K562 (cell line): ENCODE results near the gene KLRD1. TPM values are rescaled to one million over a fixed set of nuclear protein-coding genes. Genes with fewer than 3 reads are reported as not detected.

Source experiments
- BMI1 ChIP-seq: fragments of 150-350 bp; IDR thresholded peaks from 2 replicates; pipeline ENCODE4 v1.6.1; 2014; ENCODE audit warnings: low read length
- FUS ChIP-seq: fragments of 200-400 bp; formaldehyde crosslinking; optimal IDR thresholded peaks from 2 replicates; pipeline ENCODE3; 2017; ENCODE audit warnings: low read depth, low read length
- NR4A1 ChIP-seq, 2 experiments: fragments of 250-450 bp in 1 of 2; fragments of 450-650 bp in 1 of 2; sonication (Bioruptor Pico) in 1 of 2; IDR thresholded peaks; 2 replicates each; pipeline versions ENCODE4 v1.4.0 to v1.6.1; 2016 to 2020; ENCODE audit warnings: mild to moderate bottlenecking in 2 of 2, missing compliant biosample characterization in 1 of 2, missing genetic modification characterization in 1 of 2, moderate library complexity in 1 of 2
- PHF8 ChIP-seq: fragments of 200-600 bp; sonication (generic); IDR thresholded peaks from 2 replicates; pipeline ENCODE4 v1.6.1; 2012; ENCODE audit warnings: mixed run types, mild to moderate bottlenecking, inconsistent platforms, low read length, moderate library complexity, borderline replicate concordance
- STAG1 ChIP-seq: sonication (generic); formaldehyde crosslinking; IDR thresholded peaks from 2 replicates; pipeline ENCODE4 v1.5.0; 2020; ENCODE audit warnings: missing genetic modification reagents, borderline replicate concordance
- polyA plus RNA-seq, 8 experiments: library from polyadenylated mRNA; depleted of rRNA in 4 of 8; stranded (reverse) in 5 of 8; unstranded in 3 of 8; fragments of >200 nt; fragmentation: Nextera tagmentation in 2 of 8; fragmentation: Illumina TruSeq in 1 of 8; extraction: Ambion mirVana in 2 of 8; extraction: Trizol in 1 of 8; gene quantifications; 2 replicates each; pipeline versions ENCODE4 v1.2.1 to v1.2.3, GENCODE V29; 2011 to 2014; ENCODE audit warnings: inconsistent platforms in 1 of 8, missing spikeins in 1 of 8
- total RNA-seq, 7 experiments: library from RNA; depleted of rRNA in 6 of 7; stranded (reverse); fragments of >200 nt in 6 of 7; fragmentation: Illumina TruSeq in 2 of 7; extraction: Trizol in 2 of 7; gene quantifications; 2 replicates each; pipeline versions ENCODE4 v1.2.1 to v1.2.3, GENCODE V29; 2011 to 2021; ENCODE audit warnings: low replicate concordance in 1 of 7
- TF ChIP-seq, protein P1 (sequence below): fragments of 450-650 bp; IDR thresholded peaks from 2 replicates; pipeline ENCODE4 v1.6.1; 2016; ENCODE audit warnings: low read depth, mild to moderate bottlenecking, moderate library complexity
- TF ChIP-seq, protein P2 (sequence below): fragments of 450-650 bp; IDR thresholded peaks from one replicate; pipeline ENCODE4 v1.6.1; 2018; ENCODE audit warnings: mild to moderate bottlenecking, moderate library complexity; ENCODE audit not compliant: partially characterized antibody
- TF ChIP-seq, protein P3 (sequence below): fragments of 450-650 bp; IDR thresholded peaks from 2 replicates; pipeline ENCODE4 v1.6.1; 2017; ENCODE audit warnings: mild to moderate bottlenecking, moderate library complexity

Gene KLRD1
- total and polyA plus RNA-seq, 9 of the 15 experiments (the other 6 are each of a cell fraction or from before 2014, with no cell fraction given) = not detected

DNA sequence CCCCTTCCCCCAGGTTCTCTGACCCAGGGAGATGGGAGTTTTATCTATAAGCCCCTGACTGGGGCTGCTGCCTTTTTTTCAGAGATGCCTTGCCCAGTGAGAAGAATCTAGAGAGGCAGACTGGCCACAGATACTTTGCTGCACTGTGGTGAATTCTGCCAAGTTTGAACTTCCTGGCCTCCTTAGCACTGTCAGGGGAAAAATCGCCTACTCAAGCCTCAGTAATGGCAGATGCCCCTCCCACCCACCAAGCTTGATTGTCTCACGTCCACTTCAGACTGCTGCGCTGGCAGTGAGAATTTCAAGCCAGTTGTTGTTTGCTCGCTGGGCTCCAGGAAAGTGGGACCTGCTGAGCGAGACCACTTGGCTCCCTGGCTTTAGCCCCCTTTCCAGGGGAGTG is 50.5 kb downstream of the KLRD1 start (continued):
- TF ChIP-seq, protein P1, sequence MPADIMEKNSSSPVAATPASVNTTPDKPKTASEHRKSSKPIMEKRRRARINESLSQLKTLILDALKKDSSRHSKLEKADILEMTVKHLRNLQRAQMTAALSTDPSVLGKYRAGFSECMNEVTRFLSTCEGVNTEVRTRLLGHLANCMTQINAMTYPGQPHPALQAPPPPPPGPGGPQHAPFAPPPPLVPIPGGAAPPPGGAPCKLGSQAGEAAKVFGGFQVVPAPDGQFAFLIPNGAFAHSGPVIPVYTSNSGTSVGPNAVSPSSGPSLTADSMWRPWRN = no peak
- TF ChIP-seq PHF8 = no peak
- TF ChIP-seq, protein P2, sequence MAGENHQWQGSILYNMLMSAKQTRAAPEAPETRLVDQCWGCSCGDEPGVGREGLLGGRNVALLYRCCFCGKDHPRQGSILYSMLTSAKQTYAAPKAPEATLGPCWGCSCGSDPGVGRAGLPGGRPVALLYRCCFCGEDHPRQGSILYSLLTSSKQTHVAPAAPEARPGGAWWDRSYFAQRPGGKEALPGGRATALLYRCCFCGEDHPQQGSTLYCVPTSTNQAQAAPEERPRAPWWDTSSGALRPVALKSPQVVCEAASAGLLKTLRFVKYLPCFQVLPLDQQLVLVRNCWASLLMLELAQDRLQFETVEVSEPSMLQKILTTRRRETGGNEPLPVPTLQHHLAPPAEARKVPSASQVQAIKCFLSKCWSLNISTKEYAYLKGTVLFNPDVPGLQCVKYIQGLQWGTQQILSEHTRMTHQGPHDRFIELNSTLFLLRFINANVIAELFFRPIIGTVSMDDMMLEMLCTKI = no peak
- no peak for TF ChIP-seq NR4A1 (CRISPR knock-in tag; IDR thresholded peaks at IDR 0.05)
- TF ChIP-seq NR4A1 (tag; IDR thresholded peaks at IDR 0.05) = no peak
- TF ChIP-seq STAG1 = no peak
- TF ChIP-seq, protein P3, sequence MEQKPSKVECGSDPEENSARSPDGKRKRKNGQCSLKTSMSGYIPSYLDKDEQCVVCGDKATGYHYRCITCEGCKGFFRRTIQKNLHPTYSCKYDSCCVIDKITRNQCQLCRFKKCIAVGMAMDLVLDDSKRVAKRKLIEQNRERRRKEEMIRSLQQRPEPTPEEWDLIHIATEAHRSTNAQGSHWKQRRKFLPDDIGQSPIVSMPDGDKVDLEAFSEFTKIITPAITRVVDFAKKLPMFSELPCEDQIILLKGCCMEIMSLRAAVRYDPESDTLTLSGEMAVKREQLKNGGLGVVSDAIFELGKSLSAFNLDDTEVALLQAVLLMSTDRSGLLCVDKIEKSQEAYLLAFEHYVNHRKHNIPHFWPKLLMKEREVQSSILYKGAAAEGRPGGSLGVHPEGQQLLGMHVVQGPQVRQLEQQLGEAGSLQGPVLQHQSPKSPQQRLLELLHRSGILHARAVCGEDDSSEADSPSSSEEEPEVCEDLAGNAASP = no peak
- no peak for TF ChIP-seq BMI1
- no peak for TF ChIP-seq FUS
